GM10248 (cell line): Measurements from ENCODE around the gene SYNPR.

Experiments used
- CTCF ChIA-PET: fragments of 300-600 bp; sonication (Branson Sonifier 250); formaldehyde crosslinking; extraction: SDS; loops from one replicate; lab custom pipeline; 2021; ENCODE audit warnings: antibody characterized with exemption; lab: Yijun Ruan, JAX
- POLR2A ChIA-PET: fragments of 350-650 bp; sonication (Branson Sonifier 250); formaldehyde crosslinking; extraction: SDS; loops from one replicate; lab custom pipeline; 2020; ENCODE audit warnings: antibody characterized with exemption; lab: Yijun Ruan, JAX
- DNase-seq: peaks from one replicate; pipeline ENCODE4 v3.0.0; 2012; ENCODE audit errors: extremely low spot score
- CTCF ChIP-seq: IDR thresholded peaks from 2 replicates; pipeline ENCODE4 v1.5.1; 2012; ENCODE audit warnings: mild to moderate bottlenecking, low read depth; ENCODE audit errors: extremely low read depth, missing control alignments, control extremely low read depth

Gene SYNPR

GRCh38 chr3:63481627-63482026, 203.5 kb downstream of the SYNPR start:
- ChIA-PET POLR2A (no interaction called here), CTCF (interaction anchor here (1.0 kb wide), 1 partner anchor 21 kb away, joined by 3 read pairs; no protein-coding TSS in a partner anchor)
- no peak for DNase-seq
- no peak for TF ChIP-seq CTCF

- TF ChIP-seq CTCF, result no peak
- CTCF ChIA-PET, result interaction anchor here (1.0 kb wide), 1 partner anchor 20 kb away, joined by 3 read pairs; no protein-coding TSS in a partner anchor
- POLR2A ChIA-PET, result no interaction called here
- no peak for DNase-seq
These were observed 204.2 kb downstream of the SYNPR start for GRCh38 chr3:63482341-63482740.

- ChIA-PET CTCF (interaction anchor here (1.2 to 1.4 kb wide), 3 partner anchors 10 to 75 kb away, joined by 3 to 4 read pairs (median 3); no protein-coding TSS in a partner anchor), POLR2A (no interaction called here)
- TF ChIP-seq CTCF, result no peak
- no peak for DNase-seq
These were observed 214.4 kb downstream of the SYNPR start for GRCh38 chr3:63492464-63492863.

GRCh38 chr3:63493101-63493500, 215.0 kb downstream of the SYNPR start:
- TF ChIP-seq CTCF, result no peak
- POLR2A ChIA-PET, result no interaction called here
- no peak for DNase-seq
- CTCF ChIA-PET, result interaction anchor here (1.4 kb wide), 1 partner anchor 62 kb away, joined by 4 read pairs; no protein-coding TSS in a partner anchor

GRCh38 chr3:63494646-63495045, 216.5 kb downstream of the SYNPR start:
- no peak for DNase-seq
- no peak for TF ChIP-seq CTCF
- CTCF ChIA-PET, result interaction anchor here (1.7 kb wide), 1 partner anchor 67 kb away, joined by 3 read pairs; no protein-coding TSS in a partner anchor
- POLR2A ChIA-PET, result no interaction called here

GRCh38 chr3:63497641-63498040, 219.5 kb downstream of the SYNPR start:
- no peak for TF ChIP-seq CTCF
- DNase-seq, result no peak
- POLR2A ChIA-PET, result no interaction called here
- CTCF ChIA-PET, result interaction anchor here (1.2 kb wide), 1 partner anchor 10 kb away, joined by 4 read pairs; no protein-coding TSS in a partner anchor
